Kidney glomerular epithelial cell (primary cell): ENCODE data around the gene CASTOR1.

Experiments
- DNase-seq: peaks from one replicate; lab custom pipeline; 2025; lab: John Stamatoyannopoulos, UW

CASTOR1 gene

GRCh38 chr22:30263883-30264282 lies 25.4 kb downstream of the CASTOR1 start:
- DNase-seq: no peak

DNA sequence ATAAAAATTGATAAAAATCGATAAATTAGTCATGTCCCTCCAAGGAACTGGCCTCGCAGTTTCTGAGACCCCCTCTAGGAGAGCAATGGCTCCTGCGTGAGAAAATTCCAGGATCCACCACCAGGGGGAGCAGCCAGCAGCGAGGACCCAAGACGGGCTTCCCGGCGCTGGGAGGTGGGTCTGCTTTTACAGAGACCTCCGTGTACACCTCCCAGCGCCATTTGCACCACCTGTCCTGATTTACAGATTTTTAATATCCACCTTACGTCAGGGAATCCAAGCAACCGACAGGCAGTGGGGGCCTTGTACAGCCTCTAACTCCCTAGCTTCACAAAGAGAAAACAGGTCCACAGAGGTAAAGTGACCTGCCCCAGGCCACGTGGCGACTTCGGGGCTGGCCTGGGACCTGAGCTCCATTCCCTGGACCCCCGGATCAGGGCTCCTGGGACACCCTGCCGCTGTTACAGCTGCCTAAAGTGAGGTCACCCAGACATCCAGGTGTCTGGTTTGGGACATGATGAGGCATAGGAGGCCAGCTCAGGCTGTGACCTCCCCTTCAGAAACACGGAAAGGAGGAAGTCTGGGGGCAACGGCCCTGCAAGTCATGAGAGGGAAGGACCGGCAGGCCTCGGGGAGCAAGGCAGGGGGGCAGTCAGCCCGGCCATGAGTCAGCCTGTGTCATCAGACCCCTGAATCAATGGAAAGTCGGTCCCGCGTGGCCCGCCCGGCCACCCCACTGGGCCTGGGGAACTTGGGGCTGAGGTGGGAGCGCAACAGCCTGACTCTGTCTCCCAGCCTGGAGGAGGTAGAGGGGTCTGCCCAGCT lies 26.2 kb downstream of the CASTOR1 start:
- peak; percentile 26 for DNase-seq

GRCh38 chr22:30262112-30262511 lies 27.2 kb downstream of the CASTOR1 start:
- DNase-seq: no peak

DNA sequence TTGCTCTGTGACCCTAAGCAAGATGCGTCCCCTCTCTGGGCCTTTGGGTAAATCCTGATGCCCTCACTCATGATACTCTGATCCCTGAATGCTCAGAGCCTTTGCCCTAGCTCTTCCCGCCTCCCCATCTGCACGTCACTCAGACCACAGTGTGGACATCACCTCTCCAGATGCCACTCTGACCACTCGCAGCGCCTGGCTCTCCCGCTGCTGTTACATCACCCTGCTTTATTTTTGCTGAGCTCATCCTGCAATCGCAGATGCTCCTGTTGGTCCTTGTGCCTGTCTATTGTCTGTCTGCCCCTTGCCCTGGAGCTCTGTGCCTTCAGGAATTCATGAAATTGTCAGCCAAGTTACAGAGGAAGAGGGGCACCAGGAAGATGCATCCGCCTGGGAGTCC lies 28.2 kb downstream of the CASTOR1 start:
- no peak for DNase-seq

DNA sequence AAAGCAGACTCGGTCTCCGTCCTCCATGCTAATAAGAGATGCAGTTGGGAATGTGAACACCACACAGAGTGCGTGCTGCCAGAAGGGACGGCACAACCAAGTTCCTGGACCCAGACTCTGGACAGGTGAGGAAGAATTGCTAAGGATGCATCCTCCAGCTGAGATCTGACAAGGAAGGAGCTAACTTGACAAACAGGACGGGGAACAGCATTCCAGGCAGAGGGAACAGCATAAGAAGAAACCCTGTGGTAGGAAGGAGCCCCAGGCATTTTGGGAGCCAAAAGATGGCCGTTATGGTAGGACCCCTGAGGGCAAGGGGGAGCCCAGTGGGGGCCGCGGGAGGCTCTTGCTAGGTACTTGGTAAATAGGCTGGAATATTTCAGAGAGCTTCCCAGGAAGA lies 28.6 kb downstream of the CASTOR1 start:
- DNase-seq: no peak

GRCh38 chr22:30260276-30260675 lies 29.0 kb downstream of the CASTOR1 start:
- no peak for DNase-seq

GRCh38 chr22:30254314-30254713 lies 35.0 kb downstream of the CASTOR1 start:
- no peak for DNase-seq

DNA sequence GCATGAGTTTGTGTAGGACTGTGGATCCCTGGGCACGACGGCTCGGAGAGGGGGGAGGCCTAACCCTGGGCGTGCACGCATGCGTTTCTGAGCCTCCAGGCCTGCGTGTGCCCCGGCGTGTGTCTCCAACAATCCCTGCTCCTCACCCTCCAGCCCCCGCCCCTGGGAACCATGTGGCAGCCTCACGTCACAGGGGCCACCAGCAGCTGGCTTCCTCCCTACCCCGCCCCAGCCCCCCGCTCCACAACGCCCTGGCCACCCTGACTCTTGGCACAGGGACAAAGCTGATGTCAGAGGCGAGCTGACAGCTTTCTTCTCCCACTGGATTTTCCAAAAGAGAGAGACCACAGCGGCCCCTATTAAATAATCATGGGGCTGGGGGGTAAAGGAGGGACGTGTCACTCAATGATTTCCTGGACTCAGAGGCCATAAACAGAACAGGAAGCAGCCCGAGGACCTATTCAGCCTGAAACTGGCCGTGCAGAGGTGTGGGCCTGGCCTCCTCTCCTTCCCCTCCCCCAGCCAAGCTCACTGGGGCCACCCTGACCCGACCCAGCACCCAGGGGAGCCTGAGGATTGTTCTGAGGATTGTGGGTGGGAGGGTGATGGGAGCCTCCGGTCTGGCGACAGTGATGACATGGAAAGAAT lies 36.0 kb downstream of the CASTOR1 start:
- no peak for DNase-seq

GRCh38 chr22:30252411-30253204 lies 36.7 kb downstream of the CASTOR1 start:
- no peak for DNase-seq

GRCh38 chr22:30251711-30252110 lies 37.6 kb downstream of the CASTOR1 start:
- DNase-seq: no peak

- peak; percentile 93 for DNase-seq
These were observed 38.5 kb downstream of the CASTOR1 start for GRCh38 chr22:30250661-30251267.

DNA sequence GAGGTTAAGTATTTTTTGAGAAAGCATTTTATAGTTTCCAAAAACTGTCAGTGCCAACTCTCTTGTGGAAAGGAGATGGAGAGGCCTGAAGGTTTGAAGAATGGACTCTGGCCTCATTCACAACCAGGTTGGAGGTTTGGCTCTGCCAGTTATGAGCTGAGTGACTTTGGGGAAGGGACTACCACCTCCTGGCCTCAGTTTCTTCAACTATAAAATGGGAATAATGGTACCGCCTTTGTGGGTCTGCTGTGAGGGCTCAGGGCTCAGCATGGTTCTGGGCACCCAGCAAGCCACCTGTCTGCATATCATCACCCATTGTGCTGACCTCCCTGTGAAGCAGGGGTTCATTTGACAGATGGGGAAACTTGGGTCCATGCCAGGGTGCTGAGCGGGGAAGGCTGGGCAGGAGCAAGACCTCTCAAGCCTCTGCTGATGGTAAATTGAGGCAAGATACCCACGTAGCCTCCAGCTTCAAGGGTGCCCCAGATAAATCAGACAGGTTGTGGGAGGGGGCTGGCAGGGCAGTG lies 39.2 kb downstream of the CASTOR1 start:
- DNase-seq: no peak

DNA sequence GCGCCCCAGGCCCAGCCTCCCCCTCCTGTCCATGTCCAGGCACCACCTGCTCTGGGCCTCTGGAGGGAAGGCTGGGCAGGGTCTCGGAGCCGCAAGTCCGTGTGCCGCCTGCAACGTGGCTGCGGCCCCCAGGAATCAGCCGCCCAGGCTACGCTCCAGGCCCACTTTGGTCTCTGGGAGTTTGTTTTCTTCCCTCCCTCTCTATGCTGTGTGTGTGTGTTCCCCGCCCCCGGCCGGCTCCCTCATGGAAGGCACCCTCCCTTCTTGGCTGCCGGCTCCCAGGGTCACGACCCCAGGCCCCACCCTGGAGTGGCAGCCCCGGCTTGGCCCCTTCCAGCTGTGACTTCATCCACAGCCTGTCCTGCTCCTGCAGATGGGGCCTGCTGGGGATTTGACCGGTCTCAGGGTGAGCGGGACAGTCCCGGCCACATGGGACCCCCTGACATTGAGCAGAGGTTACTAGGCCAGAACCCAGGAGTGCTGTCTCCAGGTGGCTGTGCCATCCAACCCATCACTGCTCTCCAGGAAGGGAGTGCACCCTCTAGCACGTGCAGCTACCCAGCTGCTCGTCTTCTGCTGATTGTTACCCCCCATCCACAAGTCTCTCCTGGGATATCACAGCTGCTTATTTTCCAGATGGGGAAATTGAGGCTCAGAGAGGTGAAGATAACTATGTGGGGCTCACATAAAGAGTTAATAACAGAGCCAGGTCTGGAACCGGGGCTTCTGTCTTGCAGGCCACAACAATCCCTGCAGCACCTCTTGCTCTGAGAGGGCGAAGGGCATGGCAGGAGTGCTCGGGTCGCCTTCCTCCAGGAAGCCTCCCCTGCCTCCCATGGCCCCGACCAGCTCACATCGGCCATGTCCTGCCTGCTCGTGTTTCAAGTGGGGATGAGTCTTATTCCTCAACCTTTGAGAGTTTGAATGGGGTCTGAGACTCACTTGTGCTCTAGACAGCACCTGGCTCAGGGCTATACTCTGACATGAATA lies 40.0 kb downstream of the CASTOR1 start:
- DNase-seq: no peak

DNA sequence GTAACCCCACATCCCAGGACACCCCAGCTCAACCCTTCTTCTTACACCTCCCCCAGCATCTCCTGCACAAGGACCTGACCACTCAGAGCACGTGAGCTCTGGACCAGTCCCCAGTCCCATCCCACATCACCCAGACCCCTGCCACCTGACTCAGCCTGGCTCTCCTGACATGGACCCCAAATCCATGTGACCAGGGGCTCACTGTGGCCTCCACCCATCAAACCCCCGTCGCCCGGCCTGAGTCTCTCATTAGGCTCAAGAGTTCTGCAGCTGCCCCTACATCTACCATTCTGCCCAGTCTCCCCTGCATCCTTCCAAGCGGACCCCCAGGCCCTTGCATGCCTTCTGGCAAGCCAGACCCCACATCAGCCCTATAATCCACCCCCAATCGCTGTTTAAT lies 40.8 kb downstream of the CASTOR1 start:
- no peak for DNase-seq

DNA sequence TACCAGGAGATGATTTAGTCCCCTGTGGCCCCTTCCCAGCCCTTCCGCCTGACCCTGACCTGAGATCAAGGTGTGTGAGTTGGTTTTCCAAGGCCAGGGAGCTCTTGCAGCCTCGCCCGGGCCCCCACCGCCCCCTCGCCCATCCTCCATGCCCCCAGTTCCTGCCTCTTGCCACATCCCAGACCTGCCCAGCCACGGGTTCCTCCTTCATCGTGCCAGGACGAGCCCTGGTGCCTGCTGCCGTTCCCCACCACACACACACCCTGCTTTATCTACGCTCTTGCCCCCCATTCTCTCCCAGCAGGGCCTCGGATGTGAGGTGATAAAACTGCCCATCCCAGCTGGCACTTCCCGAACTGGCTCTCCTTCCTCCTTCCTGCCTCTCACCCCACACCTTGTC lies 41.3 kb downstream of the CASTOR1 start:
- DNase-seq: no peak

DNA sequence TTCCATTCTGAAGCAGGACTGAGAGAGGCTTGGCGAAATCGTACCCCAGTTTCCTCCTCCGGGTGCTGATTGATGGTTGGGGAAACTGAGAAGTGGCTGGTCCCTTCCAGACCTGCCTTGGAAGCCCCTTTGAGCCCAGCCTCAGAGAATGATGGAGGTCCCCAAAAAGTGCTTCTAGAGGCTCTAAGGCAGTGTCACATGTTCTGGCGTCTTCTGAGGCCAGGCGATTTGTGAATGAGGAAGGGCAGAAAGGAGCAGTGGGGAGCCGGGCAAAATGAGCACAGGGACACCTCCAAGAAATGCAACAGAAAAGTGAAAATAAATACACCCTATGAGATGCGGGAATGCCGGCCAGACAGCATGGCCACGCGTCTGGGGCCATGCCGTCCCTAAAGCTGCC lies 41.7 kb downstream of the CASTOR1 start:
- DNase-seq: no peak

GRCh38 chr22:30246814-30247376 lies 42.4 kb downstream of the CASTOR1 start:
- no peak for DNase-seq

DNA sequence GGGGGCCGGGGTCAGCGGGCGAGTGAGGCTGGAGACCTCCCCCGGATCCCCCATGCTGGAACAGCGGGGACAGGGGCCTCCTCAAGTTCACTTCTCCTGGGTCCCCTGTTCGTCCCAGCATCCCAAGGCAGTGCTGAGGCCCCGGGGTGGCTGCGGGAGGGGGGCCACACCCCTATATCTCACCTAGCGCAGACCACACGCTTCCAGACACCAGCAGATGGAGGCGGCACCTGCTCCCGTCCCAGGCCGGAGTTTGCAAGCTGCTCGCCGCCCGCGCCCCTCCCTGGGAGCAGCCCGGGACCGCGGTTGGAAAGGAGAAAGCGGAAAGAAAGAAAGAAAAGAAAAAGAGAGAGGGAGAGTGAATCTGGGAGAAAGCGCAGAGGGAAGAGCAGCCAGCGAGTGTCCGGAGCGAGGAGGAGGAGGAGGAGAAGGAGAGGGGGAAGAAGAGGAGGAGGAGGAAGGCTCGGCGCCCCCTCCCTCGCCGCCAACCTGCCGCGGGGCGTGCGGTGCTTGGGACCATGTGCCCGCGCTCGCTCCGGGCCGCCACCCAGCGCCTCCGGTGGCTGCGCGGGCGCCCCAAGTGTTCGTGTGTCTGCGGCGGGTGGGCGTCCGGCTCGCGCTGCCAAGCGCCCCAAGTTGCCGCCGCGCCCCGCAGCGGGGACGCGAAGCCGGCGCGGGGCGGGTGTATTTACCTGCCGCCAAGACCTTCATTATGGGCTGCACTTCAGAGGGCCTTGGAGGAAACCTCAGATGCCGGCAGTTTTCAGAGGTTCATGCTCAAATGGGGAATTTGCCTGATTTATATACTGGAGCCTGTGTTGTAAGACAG lies 43.1 kb downstream of the CASTOR1 start, which contains the start of gene LIF:
TSS of gene LIF (minus strand) at position 775 of the 829 bp plus-strand sequence. CDS start at position 711, 64 bp downstream.
- no peak for DNase-seq

GRCh38 chr22:30245181-30245984 lies 43.9 kb downstream of the CASTOR1 start:
- no peak for DNase-seq
